BJ (cell line): Measurements from ENCODE around the gene GH2. TPM values are rescaled to one million over a fixed set of nuclear protein-coding genes. Genes with fewer than 3 reads are reported as not detected.
"Not testable (repeated sequence)": the region's sequence is repeated elsewhere in the genome, so short reads cannot be mapped to it uniquely, and the experiment has no call there.

Experiments
- CTCF ChIA-PET: fragments of 350-600 bp; formaldehyde crosslinking; extraction: SDS; loops from one replicate; lab custom pipeline; 2021; ENCODE audit warnings: antibody characterized with exemption, inconsistent platforms; lab: Yijun Ruan, JAX
- POLR2A ChIA-PET: fragments of 300-600 bp; sonication (Branson Sonifier 250); formaldehyde crosslinking; extraction: SDS; loops from one replicate; lab custom pipeline; 2021; ENCODE audit warnings: antibody characterized with exemption; lab: Charles Lee
- DNase-seq: peaks from one replicate; pipeline ENCODE4 v3.0.0-alpha.2; 2011; ENCODE audit warnings: low read depth
- H3K27me3 ChIP-seq: 2 replicates; pipeline ENCODE4 v1.6.0; 2011; ENCODE audit warnings: low read length; ENCODE audit not compliant: control insufficient read depth, insufficient read depth
- H3K36me3 ChIP-seq: 2 replicates; pipeline ENCODE4 v1.5.1; 2011; ENCODE audit warnings: low read length; ENCODE audit not compliant: control insufficient read depth, insufficient read depth
- H3K4me3 ChIP-seq: 2 replicates; pipeline ENCODE4 v1.5.1; 2011; ENCODE audit warnings: low read depth, mild to moderate bottlenecking, control low read depth, low read length
- polyA plus RNA-seq: library from polyadenylated mRNA; depleted of rRNA; stranded (reverse); fragments of >200 nt; gene quantifications from 2 replicates; pipeline ENCODE4 v1.2.3, GENCODE V29; 2011
- TF ChIP-seq, protein P1 (sequence below): IDR thresholded peaks from 2 replicates; pipeline ENCODE4 v1.5.1; 2011; ENCODE audit warnings: low read depth, mild to moderate bottlenecking, control low read depth, inconsistent platforms, low read length, moderate library complexity; ENCODE audit not compliant: insufficient read depth

Gene GH2
- polyA plus RNA-seq, 1 experiment = not detected

DNA sequence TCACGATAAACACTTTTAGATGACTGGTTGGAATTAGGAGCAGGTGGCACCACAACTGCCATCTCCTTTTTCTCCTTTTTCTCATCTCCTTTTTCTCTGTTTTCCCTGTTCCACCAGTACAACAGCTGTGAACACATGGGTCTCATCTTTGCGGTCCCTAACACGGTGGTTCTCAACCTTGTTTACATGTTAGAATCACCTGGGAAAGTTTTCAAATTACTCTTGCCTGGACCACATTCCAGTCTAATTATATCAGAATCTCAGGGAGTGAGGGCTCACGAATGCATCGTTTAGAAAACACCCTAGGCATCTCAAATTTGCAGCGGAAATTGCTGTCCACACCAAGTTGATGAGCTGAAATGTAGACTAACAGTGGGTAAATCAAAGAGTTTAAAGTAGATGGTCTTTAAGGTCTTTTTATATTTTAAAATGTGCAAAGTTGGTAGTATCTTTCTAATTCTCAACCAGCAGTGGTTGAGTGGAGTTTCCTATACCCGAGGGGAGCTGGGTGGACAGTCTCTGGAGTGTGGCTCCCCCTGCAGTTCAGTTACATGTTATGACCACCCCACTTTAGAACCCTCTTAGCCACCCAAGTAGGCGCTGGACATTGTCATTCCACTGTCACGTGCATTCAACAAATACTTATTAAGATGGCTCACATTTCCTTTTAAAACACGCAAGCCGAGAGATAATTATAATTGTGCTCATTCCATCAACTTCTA, 10.7 kb upstream of the GH2 start:
- TF ChIP-seq, protein P1, sequence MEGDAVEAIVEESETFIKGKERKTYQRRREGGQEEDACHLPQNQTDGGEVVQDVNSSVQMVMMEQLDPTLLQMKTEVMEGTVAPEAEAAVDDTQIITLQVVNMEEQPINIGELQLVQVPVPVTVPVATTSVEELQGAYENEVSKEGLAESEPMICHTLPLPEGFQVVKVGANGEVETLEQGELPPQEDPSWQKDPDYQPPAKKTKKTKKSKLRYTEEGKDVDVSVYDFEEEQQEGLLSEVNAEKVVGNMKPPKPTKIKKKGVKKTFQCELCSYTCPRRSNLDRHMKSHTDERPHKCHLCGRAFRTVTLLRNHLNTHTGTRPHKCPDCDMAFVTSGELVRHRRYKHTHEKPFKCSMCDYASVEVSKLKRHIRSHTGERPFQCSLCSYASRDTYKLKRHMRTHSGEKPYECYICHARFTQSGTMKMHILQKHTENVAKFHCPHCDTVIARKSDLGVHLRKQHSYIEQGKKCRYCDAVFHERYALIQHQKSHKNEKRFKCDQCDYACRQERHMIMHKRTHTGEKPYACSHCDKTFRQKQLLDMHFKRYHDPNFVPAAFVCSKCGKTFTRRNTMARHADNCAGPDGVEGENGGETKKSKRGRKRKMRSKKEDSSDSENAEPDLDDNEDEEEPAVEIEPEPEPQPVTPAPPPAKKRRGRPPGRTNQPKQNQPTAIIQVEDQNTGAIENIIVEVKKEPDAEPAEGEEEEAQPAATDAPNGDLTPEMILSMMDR = peak; percentile 26; the same call in 1 of the 2 replicates
- POLR2A ChIA-PET, H3K4me3 ChIP-seq, DNase-seq, H3K36me3 ChIP-seq: not testable (repeated sequence)
- CTCF ChIA-PET = interaction anchor here (1.1 to 2.7 kb wide), 7 partner anchors 9 to 44 kb away, joined by 3 to 12 read pairs (median 4); partner anchors contain the start of gene GH2
- peaks cover 13% of the 10 kb centered on the region for H3K27me3 ChIP-seq

DNA sequence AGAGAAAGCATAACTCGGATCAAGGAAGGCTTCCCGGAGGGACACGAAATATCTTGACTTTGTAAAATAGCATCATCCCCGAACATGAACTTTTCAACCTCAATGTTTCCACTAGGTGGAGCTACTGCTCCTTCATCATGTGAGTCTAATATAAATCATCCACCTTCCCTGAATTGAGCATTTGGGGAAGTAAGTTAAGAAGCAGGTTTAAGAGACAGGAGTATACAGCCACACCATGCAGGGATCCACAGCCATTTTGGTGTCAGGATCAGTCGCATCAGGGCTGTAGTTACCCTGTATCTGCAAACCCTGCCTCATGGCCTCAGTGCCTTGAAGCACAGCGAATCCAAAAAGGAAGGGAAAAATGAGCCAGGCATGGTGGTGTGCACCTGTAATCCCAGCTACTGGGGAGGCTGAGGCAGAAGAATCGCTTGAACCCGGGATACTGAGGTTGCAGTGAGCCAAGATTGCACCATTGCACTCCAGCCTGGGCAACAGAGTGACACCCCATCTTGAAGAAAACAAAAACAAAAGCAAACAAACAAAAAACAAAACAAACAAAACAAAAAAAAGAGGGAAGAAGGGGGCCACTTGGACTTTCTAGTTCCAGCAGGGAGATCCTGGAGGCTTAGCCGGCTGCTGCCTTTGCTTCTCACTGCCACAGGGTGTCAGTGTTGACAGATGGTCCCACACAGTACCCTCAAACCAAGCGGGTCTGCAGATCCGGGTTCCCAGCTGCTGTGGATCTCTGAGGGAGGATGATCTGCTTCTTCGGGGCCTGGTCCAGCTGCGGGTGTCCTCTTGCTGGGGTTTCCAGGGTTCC, 7.5 kb upstream of the GH2 start:
- POLR2A ChIA-PET, H3K4me3 ChIP-seq, DNase-seq, H3K36me3 ChIP-seq: not testable (repeated sequence)
- TF ChIP-seq, protein P1 = peak; percentile 57
- H3K27me3 ChIP-seq = peaks cover 13% of the 10 kb centered on the region
- CTCF ChIA-PET = interaction anchor here (0.6 to 5.1 kb wide), 23 partner anchors 11 to 438 kb away, joined by 3 to 72 read pairs (median 3); partner anchors contain the start of genes CSHL1, GH2 and SMARCD2

DNA sequence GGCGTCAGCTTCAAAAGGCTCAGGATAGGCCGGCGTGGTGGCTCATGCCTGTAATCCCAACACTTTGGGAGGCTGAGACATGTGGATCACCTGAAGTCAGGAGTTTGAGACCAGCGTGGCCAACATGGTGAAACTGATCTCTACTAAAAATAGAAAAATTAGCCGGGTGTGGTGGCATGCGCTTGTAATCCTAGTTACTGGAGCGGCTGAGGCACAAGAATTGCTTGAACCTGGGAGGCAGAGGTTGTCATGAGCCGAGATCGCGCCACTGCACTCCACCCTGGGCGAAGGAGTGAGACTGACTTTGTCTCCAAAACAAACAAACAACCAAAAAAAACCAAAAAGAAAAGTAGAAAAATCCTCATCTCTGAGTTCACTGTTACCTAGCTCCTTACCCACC, 3.4 kb upstream of the GH2 start:
- DNase-seq, POLR2A ChIA-PET, H3K36me3 ChIP-seq, H3K27me3 ChIP-seq, H3K4me3 ChIP-seq: not testable (repeated sequence)
- CTCF ChIA-PET = interaction anchor here (0.6 to 3.4 kb wide), 3 partner anchors 8 to 132 kb away, joined by 3 to 12 read pairs (median 5); no protein-coding TSS in a partner anchor

DNA sequence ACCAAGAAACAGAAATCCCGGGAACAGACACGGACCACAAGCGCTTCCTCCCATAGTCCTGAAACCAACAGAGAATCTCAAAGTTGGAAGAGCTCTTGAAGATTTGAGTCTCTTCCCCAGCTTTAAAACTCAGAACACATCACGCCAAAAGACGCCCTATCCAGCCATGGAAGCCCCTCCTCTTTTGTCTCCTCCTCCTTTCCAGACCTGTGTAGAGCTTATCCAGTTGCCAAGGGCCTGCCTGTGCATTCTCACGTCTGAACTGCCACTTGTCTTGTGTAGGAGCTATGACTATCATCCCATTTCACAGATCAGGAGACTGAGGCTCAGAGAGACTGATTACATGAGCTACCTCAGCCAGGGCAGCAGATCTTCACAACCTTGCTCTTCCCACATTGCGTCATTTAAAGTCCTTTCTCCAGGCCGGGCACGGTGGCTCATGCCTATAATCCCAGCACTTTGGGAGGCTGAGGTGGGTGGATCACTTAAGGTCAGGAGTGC, 932 bp upstream of the GH2 start:
- DNase-seq, H3K36me3 ChIP-seq, H3K4me3 ChIP-seq, H3K27me3 ChIP-seq, POLR2A ChIA-PET: not testable (repeated sequence)
- CTCF ChIA-PET = interaction anchor here (0.7 to 3.4 kb wide), 9 partner anchors 8 to 143 kb away, joined by 3 to 12 read pairs (median 4); no protein-coding TSS in a partner anchor

DNA sequence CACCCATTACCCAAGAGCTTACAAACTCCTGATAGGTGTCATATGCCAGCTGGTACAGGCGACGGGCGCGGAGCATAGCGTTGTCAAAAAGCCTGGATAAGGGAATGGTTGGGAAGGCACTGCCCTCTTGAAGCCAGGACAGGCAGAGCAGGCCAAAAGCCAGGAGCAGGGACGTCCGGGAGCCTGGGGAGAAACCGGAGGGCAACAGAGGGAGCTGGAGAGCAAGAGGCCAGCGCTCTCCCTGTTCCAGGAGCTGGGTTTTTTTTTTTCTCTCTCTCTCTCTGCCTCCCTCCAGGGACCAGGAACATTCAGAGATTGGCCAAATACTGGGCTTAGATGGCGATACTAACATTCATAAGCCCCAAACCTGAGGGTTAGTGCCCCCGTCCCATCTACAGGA, 407 bp downstream of the GH2 start:
- H3K4me3 ChIP-seq, POLR2A ChIA-PET, H3K36me3 ChIP-seq, DNase-seq: not testable (repeated sequence)
- CTCF ChIA-PET = interaction anchor here (0.8 to 8.5 kb wide), 11 partner anchors 8 to 42 kb away, joined by 3 to 72 read pairs (median 6); no protein-coding TSS in a partner anchor
- H3K27me3 ChIP-seq = peaks cover 11% of the 10 kb centered on the region
- TF ChIP-seq, protein P1 = 0 out of 2 replicates have a peak, but pooled peaks have one; percentile 9
